ENCODE data around the gene THAP8. TPM values are rescaled to one million over a fixed set of nuclear protein-coding genes. Genes with fewer than 3 reads are reported as not detected.

THAP8 gene
- total RNA-seq, 1 experiment from 2014 or later = 6.6 TPM

GRCh38 chr19:35986111-35986510 lies 68.0 kb downstream of the THAP8 start:
- no peaks in the 10 kb centered on the region for H3K36me3 Mint-ChIP-seq
- POLR2A ChIA-PET = no interaction called here
- peak overlapping the region; percentile 83; the same call in 1 of the 2 replicates for H3K4me3 Mint-ChIP-seq

More at GRCh38 chr19:35986111-35986510, 68.0 kb downstream of the THAP8 start:
- H3K9me3 Mint-ChIP-seq = peaks cover 5% of the 10 kb centered on the region; the same call in 1 of the 2 replicates
- H3K4me1 Mint-ChIP-seq = peaks cover 3% of the 10 kb centered on the region; the same call in 1 of the 2 replicates
- peaks cover 73% of the 10 kb centered on the region for H3K27me3 Mint-ChIP-seq (ENCODE audit: low read depth)
- no peak for ATAC-seq
- no peak overlapping the region for H3K27ac Mint-ChIP-seq
- no peak for TF ChIP-seq ZBTB43 (CRISPR knock-in tag; IDR thresholded peaks at IDR 0.05)
- no peak for TF ChIP-seq CREB1 (CRISPR knock-in tag; IDR thresholded peaks at IDR 0.05)
- no peak for TF ChIP-seq AFF4 (CRISPR knock-in tag; IDR thresholded peaks at IDR 0.05; ENCODE audit: borderline replicate concordance)
- DNase-seq (ENCODE audit: low spot score) = no peak
- CTCF ChIA-PET = no interaction called here

Other genes with a start within 250 kb of the THAP8 start
- 0.14 TPM in 1 of 3 replicates, not detected in the others for gene PRODH2, start 241.4 kb downstream of the THAP8 start, total RNA-seq (2021)
- 0.61 to 1.7 TPM (median 1.7 TPM) in 3 replicates for gene NPHS1, start 201.8 kb downstream of the THAP8 start, total RNA-seq (2021)
- gene KIRREL2, start 197.4 kb downstream of the THAP8 start, total RNA-seq (2021) = 4.7 to 5.3 TPM (median 4.9 TPM) in 3 replicates
- 15.5 to 24.0 TPM (median 20.2 TPM) in 3 replicates for gene APLP1, start 185.7 kb downstream of the THAP8 start, total RNA-seq (2021)
- gene NFKBID, start 153.7 kb downstream of the THAP8 start, total RNA-seq (2021) = 10.6 to 13.9 TPM (median 12.8 TPM) in 3 replicates
- 1.8 to 1.9 TPM (median 1.8 TPM) in 3 replicates for gene HCST, start 151.8 kb downstream of the THAP8 start, total RNA-seq (2021)
- gene TYROBP, start 146.0 kb downstream of the THAP8 start, total RNA-seq (2021) = 0.34 to 0.55 TPM (median 0.46 TPM) in 3 replicates
- gene LRFN3, start 117.9 kb downstream of the THAP8 start, total RNA-seq (2021) = 20.6 to 26.4 TPM (median 24.8 TPM) in 3 replicates
- 19.5 to 20.8 TPM (median 20.4 TPM) in 3 replicates for gene SDHAF1, start 59.1 kb downstream of the THAP8 start, total RNA-seq (2021)
- gene SYNE4, start 45.5 kb downstream of the THAP8 start, total RNA-seq (2021) = 17.6 to 28.5 TPM (median 27.9 TPM) in 3 replicates
- gene ALKBH6, start 40.1 kb downstream of the THAP8 start, total RNA-seq (2021) = 28.1 to 35.1 TPM (median 31.9 TPM) in 3 replicates
- gene CLIP3, start 21.4 kb downstream of the THAP8 start, total RNA-seq (2021) = 16.2 to 19.4 TPM (median 17.9 TPM) in 3 replicates
- gene WDR62, start 612 bp upstream of the THAP8 start, total RNA-seq (2021) = 30.9 to 40.0 TPM (median 30.9 TPM) in 3 replicates
- gene OVOL3, start 56.9 kb upstream of the THAP8 start, total RNA-seq (2021) = not detected in 3 replicates
- gene POLR2I, start 60.6 kb upstream of the THAP8 start, total RNA-seq (2021) = 161 to 177 TPM (median 165 TPM) in 3 replicates
- 170 to 187 TPM (median 182 TPM) in 3 replicates for gene TBCB, start 61.2 kb upstream of the THAP8 start, total RNA-seq (2021)
- 332 to 358 TPM (median 344 TPM) in 3 replicates for gene CAPNS1, start 85.8 kb upstream of the THAP8 start, total RNA-seq (2021)
- gene COX7A1, start 98.2 kb upstream of the THAP8 start, total RNA-seq (2021) = 0.64 to 1.0 TPM (median 0.70 TPM) in 3 replicates
- gene ZNF565, start 160.4 kb upstream of the THAP8 start, total RNA-seq (2021) = 2.5 to 3.0 TPM (median 2.8 TPM) in 3 replicates
- gene ZNF146, start 160.8 kb upstream of the THAP8 start, total RNA-seq (2021) = 122 to 128 TPM (median 124 TPM) in 3 replicates

All from WTC11 (cell line).